Stimulated activated naive CD8-positive, alpha-beta T cell treated with anti-CD3 and anti-CD28 coated beads, Interleukin-15, Interleukin-2, amounts not matched to agents 100 ng/mL and 50 ng/mL, for 24 hours (primary cell): ENCODE measurements around the gene MED13L.

Experiments
- H3K27ac Mint-ChIP-seq: one replicate; pipeline ENCODE4 v1.8.0; 2021; ENCODE audit warnings: mild to moderate bottlenecking, mixed read lengths
- H3K27me3 Mint-ChIP-seq: one replicate; pipeline ENCODE4 v1.8.0; 2021; ENCODE audit warnings: mixed read lengths
- H3K36me3 Mint-ChIP-seq: one replicate; pipeline ENCODE4 v1.8.0; 2021; ENCODE audit warnings: low read depth, mixed read lengths
- H3K4me1 Mint-ChIP-seq: one replicate; pipeline ENCODE4 v1.8.0; 2021; ENCODE audit warnings: low read depth, mixed read lengths
- H3K4me3 Mint-ChIP-seq: one replicate; pipeline ENCODE4 v1.8.0; 2021; ENCODE audit warnings: mild to moderate bottlenecking, mixed read lengths
- H3K9me3 Mint-ChIP-seq: one replicate; pipeline ENCODE4 v1.8.0; 2021; ENCODE audit warnings: mixed read lengths

The MED13L gene

GRCh38 chr12:115930336-115930735, 347.2 kb downstream of the MED13L start:
- Mint-ChIP-seq H3K9me3 (no peaks in the 10 kb centered on the region), H3K27me3 (peaks cover 9% of the 10 kb centered on the region), H3K27ac (no peak overlapping the region), H3K4me3 (no peak overlapping the region), H3K4me1 (no peaks in the 10 kb centered on the region), H3K36me3 (no peaks in the 10 kb centered on the region)

- Mint-ChIP-seq H3K4me1 (no peaks in the 10 kb centered on the region), H3K9me3 (peaks cover 4% of the 10 kb centered on the region), H3K27ac (no peak overlapping the region), H3K4me3 (no peak overlapping the region), H3K27me3 (peaks cover 25% of the 10 kb centered on the region), H3K36me3 (no peaks in the 10 kb centered on the region)
These were observed 351.3 kb downstream of the MED13L start for GRCh38 chr12:115926037-115926670.

GRCh38 chr12:115923851-115924250, 353.6 kb downstream of the MED13L start:
- H3K4me3 Mint-ChIP-seq: no peak overlapping the region
- H3K36me3 Mint-ChIP-seq: no peaks in the 10 kb centered on the region
- peaks cover 4% of the 10 kb centered on the region for H3K9me3 Mint-ChIP-seq
- no peaks in the 10 kb centered on the region for H3K4me1 Mint-ChIP-seq
- peaks cover 29% of the 10 kb centered on the region for H3K27me3 Mint-ChIP-seq
- no peak overlapping the region for H3K27ac Mint-ChIP-seq

- no peaks in the 10 kb centered on the region for H3K4me1 Mint-ChIP-seq
- H3K4me3 Mint-ChIP-seq: no peak overlapping the region
- H3K27me3 Mint-ChIP-seq: peaks cover 36% of the 10 kb centered on the region
- no peaks in the 10 kb centered on the region for H3K36me3 Mint-ChIP-seq
- H3K9me3 Mint-ChIP-seq: peaks cover 4% of the 10 kb centered on the region
- no peak overlapping the region for H3K27ac Mint-ChIP-seq
These were observed 354.4 kb downstream of the MED13L start for GRCh38 chr12:115922952-115923564.

GRCh38 chr12:115920395-115921183, 356.9 kb downstream of the MED13L start:
- Mint-ChIP-seq H3K4me3 (no peak overlapping the region), H3K36me3 (no peaks in the 10 kb centered on the region), H3K27me3 (peaks cover 52% of the 10 kb centered on the region), H3K4me1 (no peaks in the 10 kb centered on the region), H3K9me3 (peaks cover 4% of the 10 kb centered on the region), H3K27ac (no peak overlapping the region)

- no peak overlapping the region for H3K4me3 Mint-ChIP-seq
- peaks cover 4% of the 10 kb centered on the region for H3K9me3 Mint-ChIP-seq
- no peak overlapping the region for H3K27ac Mint-ChIP-seq
- peaks cover 54% of the 10 kb centered on the region for H3K27me3 Mint-ChIP-seq
- no peaks in the 10 kb centered on the region for H3K4me1 Mint-ChIP-seq
- no peaks in the 10 kb centered on the region for H3K36me3 Mint-ChIP-seq
These were observed 358.7 kb downstream of the MED13L start for GRCh38 chr12:115918763-115919162.

- Mint-ChIP-seq H3K4me1 (no peaks in the 10 kb centered on the region), H3K27ac (no peak overlapping the region), H3K27me3 (peaks cover 51% of the 10 kb centered on the region), H3K9me3 (no peaks in the 10 kb centered on the region), H3K36me3 (no peaks in the 10 kb centered on the region), H3K4me3 (no peak overlapping the region)
These were observed 360.4 kb downstream of the MED13L start for GRCh38 chr12:115916910-115917668.

GRCh38 chr12:115914122-115914521, 363.4 kb downstream of the MED13L start:
- H3K27ac Mint-ChIP-seq: no peak overlapping the region
- H3K9me3 Mint-ChIP-seq: no peaks in the 10 kb centered on the region
- H3K27me3 Mint-ChIP-seq: peaks cover 43% of the 10 kb centered on the region
- no peak overlapping the region for H3K4me3 Mint-ChIP-seq
- no peaks in the 10 kb centered on the region for H3K36me3 Mint-ChIP-seq
- no peaks in the 10 kb centered on the region for H3K4me1 Mint-ChIP-seq

- no peaks in the 10 kb centered on the region for H3K4me1 Mint-ChIP-seq
- no peaks in the 10 kb centered on the region for H3K9me3 Mint-ChIP-seq
- peaks cover 40% of the 10 kb centered on the region for H3K27me3 Mint-ChIP-seq
- H3K27ac Mint-ChIP-seq: no peak overlapping the region
- no peaks in the 10 kb centered on the region for H3K36me3 Mint-ChIP-seq
- no peak overlapping the region for H3K4me3 Mint-ChIP-seq
These were observed 365.1 kb downstream of the MED13L start for GRCh38 chr12:115912440-115912839.

- Mint-ChIP-seq H3K36me3 (no peaks in the 10 kb centered on the region), H3K9me3 (no peaks in the 10 kb centered on the region), H3K4me1 (no peaks in the 10 kb centered on the region), H3K27ac (no peak overlapping the region), H3K27me3 (peaks cover 35% of the 10 kb centered on the region), H3K4me3 (no peak overlapping the region)
These were observed 366.1 kb downstream of the MED13L start for GRCh38 chr12:115911360-115911759.

GRCh38 chr12:115910057-115910456, 367.4 kb downstream of the MED13L start:
- no peaks in the 10 kb centered on the region for H3K36me3 Mint-ChIP-seq
- no peaks in the 10 kb centered on the region for H3K4me1 Mint-ChIP-seq
- H3K27ac Mint-ChIP-seq: no peak overlapping the region
- no peaks in the 10 kb centered on the region for H3K9me3 Mint-ChIP-seq
- no peak overlapping the region for H3K4me3 Mint-ChIP-seq
- H3K27me3 Mint-ChIP-seq: peaks cover 30% of the 10 kb centered on the region
